ENCODE measurements around the gene IFI6. TPM values are rescaled to one million over a fixed set of nuclear protein-coding genes. Genes with fewer than 3 reads are reported as not detected.

Gene IFI6
- total and polyA plus RNA-seq, 9 donors = 41.4 to 102 (median 70.9) TPM

DNA sequence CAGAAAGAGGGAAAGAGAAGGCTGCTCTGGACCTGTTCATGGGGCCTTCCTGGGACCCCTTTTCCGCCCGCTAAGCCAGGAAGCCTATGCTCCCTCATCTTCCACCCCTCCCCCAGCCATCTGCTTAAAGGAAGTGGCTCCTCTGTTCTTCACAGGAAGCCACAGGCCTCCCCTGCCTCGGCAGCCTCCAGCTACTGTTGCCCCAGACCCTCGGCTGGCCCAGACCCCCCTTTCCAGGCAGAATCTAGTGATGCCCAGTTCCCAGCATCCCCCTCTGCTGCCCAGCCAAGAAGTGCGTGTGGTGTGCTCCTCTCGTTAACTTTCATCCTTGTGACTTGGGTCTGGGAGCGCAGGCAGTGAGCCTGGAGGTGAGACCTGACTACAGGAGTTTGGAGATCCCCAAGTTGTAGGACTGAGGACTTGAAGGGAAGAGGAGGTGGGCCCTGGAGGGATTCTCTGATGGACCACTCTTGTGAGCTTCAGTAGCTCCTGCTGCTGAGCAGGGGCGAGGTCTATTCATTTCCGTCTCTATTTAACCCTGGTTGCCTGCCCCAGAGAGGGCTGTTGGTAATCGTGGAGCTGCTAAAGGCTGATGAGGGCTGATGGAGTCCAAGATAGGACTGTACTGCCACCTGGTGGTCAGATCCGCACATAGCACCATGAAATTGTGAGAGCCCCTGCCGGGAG, 9.1 kb downstream of the IFI6 start:
- H3K4me3 ChIP-seq (ENCODE audit: low read length) = no peak overlapping the region
- no peaks in the 10 kb centered on the region for H3K9me3 ChIP-seq (replicated peaks; ENCODE audit: control insufficient read depth, low read depth, low read length)
- H3K27ac ChIP-seq (ENCODE audit: low read length) = peak overlapping the region; percentile 72
- H3K27me3 ChIP-seq (ENCODE audit: control insufficient read depth, insufficient read depth, low read length) = no peaks in the 10 kb centered on the region
- peaks cover 37% of the 10 kb centered on the region for H3K4me1 ChIP-seq (ENCODE audit: control insufficient read depth, insufficient read depth, low read length)
- 23% methylated on average over 9 of the region's 12 CpGs for WGBS (ENCODE audit: insufficient coverage)
- peak; percentile 91 for DNase-seq
- peaks cover 30% of the 10 kb centered on the region for H3K36me3 ChIP-seq (ENCODE audit: control insufficient read depth, insufficient read depth, low read length)

- Histone ChIP-seq H3K4me3 (ENCODE audit: low read length) (no peak overlapping the region), H3K36me3 (ENCODE audit: control insufficient read depth, insufficient read depth, low read length) (peaks cover 24% of the 10 kb centered on the region), H3K27ac (ENCODE audit: low read length) (no peak overlapping the region), H3K9me3 (replicated peaks; ENCODE audit: control insufficient read depth, low read depth, low read length) (no peaks in the 10 kb centered on the region), H3K4me1 (ENCODE audit: control insufficient read depth, insufficient read depth, low read length) (peaks cover 37% of the 10 kb centered on the region), H3K27me3 (ENCODE audit: control insufficient read depth, insufficient read depth, low read length) (no peaks in the 10 kb centered on the region)
- WGBS (ENCODE audit: insufficient coverage) = 30% methylated on average over 2 of the region's 5 CpGs
- no peak for DNase-seq
Measured at GRCh38 chr1:27662261-27662660, 9.7 kb downstream of the IFI6 start.

DNA sequence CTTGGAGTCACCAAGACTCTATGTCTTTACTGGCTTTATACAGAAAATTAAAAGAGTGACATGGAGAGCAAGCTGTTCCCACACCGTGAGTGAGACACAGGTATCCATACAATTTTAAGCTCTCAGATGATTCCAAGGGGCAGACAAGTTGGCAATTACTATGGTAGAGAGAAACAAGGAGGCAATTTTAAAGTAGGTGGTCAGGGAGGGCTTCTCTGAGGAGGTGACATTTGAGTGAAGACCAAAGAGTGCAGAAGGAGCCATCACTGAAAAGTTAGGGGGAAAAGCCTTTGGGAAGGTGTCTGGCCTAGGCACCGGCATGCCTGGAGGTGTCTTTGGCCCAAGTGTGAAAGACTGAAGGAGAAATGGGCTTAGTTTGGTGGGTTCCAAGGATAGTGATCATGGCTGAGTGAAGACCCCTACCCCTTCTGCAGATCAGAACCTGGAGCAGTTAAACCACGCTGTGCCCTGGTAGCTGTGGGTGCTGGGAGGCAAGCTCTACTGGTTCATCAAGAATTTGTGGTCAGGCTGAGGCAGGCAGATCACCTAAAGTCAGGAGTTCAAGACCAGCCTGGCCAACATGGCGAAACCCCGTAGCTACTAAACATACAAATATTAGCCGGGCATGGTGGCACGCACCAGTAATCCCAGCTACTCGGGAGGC, 10.4 kb downstream of the IFI6 start:
- no peak for DNase-seq
- Histone ChIP-seq H3K27ac (ENCODE audit: low read length) (no peak overlapping the region), H3K36me3 (ENCODE audit: control insufficient read depth, insufficient read depth, low read length) (peaks cover 17% of the 10 kb centered on the region), H3K27me3 (ENCODE audit: control insufficient read depth, insufficient read depth, low read length) (no peaks in the 10 kb centered on the region), H3K4me3 (ENCODE audit: low read length) (no peak overlapping the region), H3K4me1 (ENCODE audit: control insufficient read depth, insufficient read depth, low read length) (peaks cover 38% of the 10 kb centered on the region), H3K9me3 (replicated peaks; ENCODE audit: control insufficient read depth, low read depth, low read length) (no peaks in the 10 kb centered on the region)
- 94% methylated on average over 2 of the region's 8 CpGs for WGBS (ENCODE audit: insufficient coverage)

DNA sequence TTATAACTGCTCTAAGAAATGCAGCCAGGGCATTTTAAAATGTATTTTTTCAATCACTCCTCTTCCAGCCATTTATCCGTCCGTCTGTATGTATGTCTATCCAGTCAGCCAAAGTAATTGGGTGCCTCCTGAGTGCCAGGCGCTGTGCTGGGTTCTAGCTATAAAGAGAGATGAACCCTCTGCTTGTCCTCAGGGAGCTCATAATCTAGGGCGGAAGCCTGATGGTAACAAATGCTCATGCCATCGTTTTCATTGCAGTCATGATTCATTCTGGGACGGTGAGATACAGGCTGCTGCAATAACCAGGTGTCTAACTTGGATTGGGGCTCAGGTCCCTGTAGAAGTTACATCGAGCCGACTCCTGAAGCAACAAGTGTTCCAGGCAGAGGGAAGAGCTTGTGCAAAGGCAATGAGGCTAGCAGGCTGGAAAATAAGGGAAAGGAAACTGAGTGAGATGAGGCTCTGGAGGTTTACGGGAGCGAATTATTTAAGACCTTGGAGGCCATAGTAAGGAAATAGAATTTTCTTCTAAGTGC, 11.6 kb downstream of the IFI6 start:
- WGBS (ENCODE audit: insufficient coverage) = 49% methylated on average over 8 of the region's 10 CpGs
- Histone ChIP-seq H3K4me3 (ENCODE audit: low read length) (peak overlapping the region; percentile 34), H3K27me3 (ENCODE audit: control insufficient read depth, insufficient read depth, low read length) (no peaks in the 10 kb centered on the region), H3K36me3 (ENCODE audit: control insufficient read depth, insufficient read depth, low read length) (peaks cover 5% of the 10 kb centered on the region), H3K27ac (ENCODE audit: low read length) (peak overlapping the region; percentile 87), H3K4me1 (ENCODE audit: control insufficient read depth, insufficient read depth, low read length) (peaks cover 50% of the 10 kb centered on the region), H3K9me3 (replicated peaks; ENCODE audit: control insufficient read depth, low read depth, low read length) (no peaks in the 10 kb centered on the region)
- DNase-seq = no peak

DNA sequence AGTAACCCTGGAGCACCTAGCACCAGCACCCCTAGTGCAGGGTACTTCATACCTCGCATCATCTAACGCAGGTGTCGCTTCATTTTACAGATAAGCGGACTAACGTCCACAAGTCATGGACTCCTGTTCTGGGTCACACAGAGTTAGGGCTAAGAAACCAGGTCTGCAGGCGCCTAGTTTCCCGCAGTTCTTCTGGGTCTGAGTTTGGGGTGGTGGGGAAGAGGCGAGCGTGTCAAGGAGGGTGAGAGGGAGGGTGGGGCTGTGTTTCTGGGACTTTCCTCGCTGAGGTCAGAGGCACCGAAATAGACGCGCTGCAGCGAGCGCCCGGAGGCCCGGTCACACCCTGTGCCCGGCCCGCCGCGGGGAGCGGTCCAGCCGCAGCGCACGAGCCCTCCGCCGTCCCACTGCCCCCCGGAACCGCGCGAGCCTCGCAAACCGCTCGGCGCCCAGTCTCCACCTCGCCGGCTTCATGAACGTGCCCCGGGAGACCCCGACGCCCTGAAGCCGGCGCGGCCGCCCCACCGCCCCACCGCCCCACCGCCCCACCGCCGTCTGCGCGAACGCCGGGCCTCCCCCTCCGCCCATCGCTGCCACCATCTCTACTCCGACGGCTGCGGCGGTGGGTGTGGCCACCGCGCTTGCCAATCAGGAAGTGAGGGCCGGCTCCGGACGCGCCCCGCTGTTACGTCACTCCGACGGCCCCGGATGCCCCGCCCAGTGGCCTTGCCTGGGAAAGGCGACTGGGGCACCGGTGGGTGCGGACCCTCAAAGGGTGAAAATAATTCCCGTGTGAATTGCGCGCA, 12.3 kb downstream of the IFI6 start:
- 8% methylated on average over 51 of the region's 78 CpGs for WGBS (ENCODE audit: insufficient coverage)
- Histone ChIP-seq H3K27me3 (ENCODE audit: control insufficient read depth, insufficient read depth, low read length) (no peaks in the 10 kb centered on the region), H3K27ac (ENCODE audit: low read length) (peak overlapping the region; percentile 87), H3K4me1 (ENCODE audit: control insufficient read depth, insufficient read depth, low read length) (peaks cover 54% of the 10 kb centered on the region), H3K9me3 (replicated peaks; ENCODE audit: control insufficient read depth, low read depth, low read length) (no peaks in the 10 kb centered on the region), H3K36me3 (ENCODE audit: control insufficient read depth, insufficient read depth, low read length) (no peaks in the 10 kb centered on the region), H3K4me3 (ENCODE audit: low read length) (peak overlapping the region; percentile 34)
- DNase-seq = peak; percentile 94

DNA sequence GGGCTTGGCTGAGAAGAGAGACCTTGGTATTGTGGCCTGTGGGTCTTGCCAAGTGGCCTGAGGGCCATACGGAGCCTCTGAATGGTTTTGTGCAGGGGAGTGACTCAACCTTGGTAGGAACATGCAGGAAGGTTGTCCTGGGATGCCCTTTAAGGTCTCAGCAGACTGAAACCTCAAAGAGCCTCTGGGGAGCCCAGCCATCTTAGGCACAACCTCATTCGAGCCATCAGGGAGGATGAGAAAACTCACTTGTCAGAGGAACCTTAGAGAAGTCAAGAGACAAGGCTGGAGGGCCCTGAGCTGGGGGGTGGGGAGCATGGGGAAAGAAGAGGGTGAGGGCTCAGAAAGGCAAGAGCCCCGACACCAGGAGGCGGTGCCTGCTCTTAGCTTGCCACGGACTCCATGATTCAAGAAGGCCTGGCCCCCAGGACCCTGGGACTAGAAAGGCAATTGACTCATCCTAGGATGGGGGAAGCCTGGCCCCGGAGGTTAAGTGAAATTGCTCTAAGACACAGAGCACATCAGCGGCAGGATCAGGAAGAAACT, 13.0 kb downstream of the IFI6 start:
- Histone ChIP-seq H3K27me3 (ENCODE audit: control insufficient read depth, insufficient read depth, low read length) (no peaks in the 10 kb centered on the region), H3K27ac (ENCODE audit: low read length) (peak overlapping the region; percentile 87), H3K36me3 (ENCODE audit: control insufficient read depth, insufficient read depth, low read length) (no peaks in the 10 kb centered on the region), H3K9me3 (replicated peaks; ENCODE audit: control insufficient read depth, low read depth, low read length) (no peaks in the 10 kb centered on the region), H3K4me1 (ENCODE audit: control insufficient read depth, insufficient read depth, low read length) (peaks cover 52% of the 10 kb centered on the region), H3K4me3 (ENCODE audit: low read length) (no peak overlapping the region)
- no peak for DNase-seq
- 55% methylated on average over 6 of the region's 7 CpGs for WGBS (ENCODE audit: insufficient coverage)

DNA sequence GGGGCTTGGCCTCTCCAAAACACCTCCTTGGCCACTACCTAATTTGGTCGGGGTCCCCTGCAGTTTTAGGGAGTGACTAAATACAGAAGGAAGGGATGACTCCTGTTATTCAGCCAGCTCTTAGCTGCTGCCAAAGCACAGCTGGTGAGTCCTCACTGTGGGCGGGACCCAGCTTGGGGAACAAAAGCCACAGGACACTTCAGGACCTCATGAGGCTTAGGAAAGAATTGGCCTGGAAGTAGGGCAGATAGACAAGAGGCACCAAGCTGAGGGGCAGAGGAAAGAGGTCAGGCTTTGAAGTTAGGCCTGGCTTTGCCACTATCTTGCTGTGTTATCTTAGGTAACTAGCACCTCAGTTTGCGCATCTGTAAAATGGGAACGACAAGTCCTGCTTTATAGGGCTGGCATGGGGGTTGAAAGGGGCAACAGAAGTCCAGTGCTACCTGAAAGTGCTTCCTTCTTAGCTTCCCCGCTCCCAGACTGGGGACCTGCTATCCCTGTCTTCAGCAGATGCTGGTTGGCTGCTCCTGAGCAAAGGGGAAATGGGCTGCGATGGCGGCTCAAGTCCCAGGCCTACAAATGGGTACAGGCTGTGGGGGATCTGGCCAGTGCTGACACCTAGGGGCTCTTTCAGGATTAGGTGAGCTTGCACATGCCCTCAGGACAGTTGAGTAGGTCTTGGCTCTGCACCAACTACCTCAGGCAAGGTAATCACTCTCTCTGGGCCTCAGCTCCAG, 15.7 kb downstream of the IFI6 start:
- peak; percentile 77 for DNase-seq

GRCh38 chr1:27655151-27655937, 16.6 kb downstream of the IFI6 start:
- no peak for DNase-seq
- H3K4me3 ChIP-seq (ENCODE audit: low read length) = no peak overlapping the region
- peaks cover 43% of the 10 kb centered on the region for H3K4me1 ChIP-seq (ENCODE audit: control insufficient read depth, insufficient read depth, low read length)
- no peak overlapping the region for H3K27ac ChIP-seq (ENCODE audit: low read length)
- H3K36me3 ChIP-seq (ENCODE audit: control insufficient read depth, insufficient read depth, low read length) = no peaks in the 10 kb centered on the region
- 62% methylated on average over 10 of the region's 11 CpGs for WGBS (ENCODE audit: insufficient coverage)
- H3K27me3 ChIP-seq (ENCODE audit: control insufficient read depth, insufficient read depth, low read length) = no peaks in the 10 kb centered on the region
- H3K9me3 ChIP-seq (replicated peaks; ENCODE audit: control insufficient read depth, low read depth, low read length) = no peaks in the 10 kb centered on the region

More for the DNA sequence above, 15.7 kb downstream of the IFI6 start:
- H3K27ac ChIP-seq (ENCODE audit: low read length) = no peak overlapping the region
- H3K36me3 ChIP-seq (ENCODE audit: control insufficient read depth, insufficient read depth, low read length) = no peaks in the 10 kb centered on the region
- no peaks in the 10 kb centered on the region for H3K27me3 ChIP-seq (ENCODE audit: control insufficient read depth, insufficient read depth, low read length)
- peaks cover 38% of the 10 kb centered on the region for H3K4me1 ChIP-seq (ENCODE audit: control insufficient read depth, insufficient read depth, low read length)
- 82% methylated on average over 6 of the region's 7 CpGs for WGBS (ENCODE audit: insufficient coverage)
- no peak overlapping the region for H3K4me3 ChIP-seq (ENCODE audit: low read length)
- no peaks in the 10 kb centered on the region for H3K9me3 ChIP-seq (replicated peaks; ENCODE audit: control insufficient read depth, low read depth, low read length)

All from muscle of leg (tissue), 11 donors.